ENCODE measurements around the gene ZCCHC14.

The ZCCHC14 gene

GRCh38 chr16:87447323-87447722 is 45.5 kb downstream of the ZCCHC14 start:
- Histone ChIP-seq H4K20me1 (ENCODE audit: insufficient read depth) (no peaks in the 10 kb centered on the region), H3K27me3 (ENCODE audit: insufficient read depth, low read depth) (no peaks in the 10 kb centered on the region), H3K36me3 (ENCODE audit: insufficient read depth) (0 out of 2 replicates have a peak, but pooled peaks cover 7% of the 10 kb centered on the region), H3K4me2 (no peak overlapping the region), H3K9ac (no peak overlapping the region), H3K27ac (no peak overlapping the region), H3K4me3 (IDR thresholded peaks at IDR 0.05; ENCODE audit: insufficient read depth, low read depth, low read length) (no peak overlapping the region), H2AFZ (ENCODE audit: low read depth) (no peak overlapping the region), H3K79me2 (ENCODE audit: insufficient read depth, low read depth) (no peaks in the 10 kb centered on the region), H3K4me1 (ENCODE audit: low read depth, poor library complexity, severe bottlenecking) (no peaks in the 10 kb centered on the region)
- no peak for TF ChIP-seq CTCF (conservative IDR thresholded peaks at IDR 0.05; ENCODE audit: low read depth, low read length)

DNA sequence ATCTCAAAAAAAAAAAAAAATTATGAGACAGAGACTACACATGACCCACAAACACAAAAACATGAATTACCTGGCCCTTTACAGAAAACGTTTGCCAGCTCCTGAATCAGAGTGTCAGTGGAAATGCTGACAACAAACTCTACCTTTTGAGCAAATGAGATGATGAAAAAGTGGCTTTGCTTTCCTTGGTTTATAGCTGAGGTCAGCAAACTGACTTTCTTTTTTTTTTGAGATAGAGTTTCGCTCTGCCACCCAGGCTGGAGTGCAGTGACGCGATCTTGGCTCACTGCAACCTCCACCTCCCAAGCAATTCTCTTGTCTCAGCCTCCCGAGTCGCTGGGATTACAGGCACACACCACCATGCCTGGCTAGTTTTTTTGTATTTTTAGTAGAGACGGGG is 46.3 kb downstream of the ZCCHC14 start:
- Histone ChIP-seq H3K4me3 (IDR thresholded peaks at IDR 0.05; ENCODE audit: insufficient read depth, low read depth, low read length) (no peak overlapping the region), H3K4me1 (ENCODE audit: low read depth, poor library complexity, severe bottlenecking) (no peaks in the 10 kb centered on the region), H3K79me2 (ENCODE audit: insufficient read depth, low read depth) (no peaks in the 10 kb centered on the region), H3K27ac (no peak overlapping the region), H3K36me3 (ENCODE audit: insufficient read depth) (0 out of 2 replicates have a peak, but pooled peaks cover 7% of the 10 kb centered on the region), H4K20me1 (ENCODE audit: insufficient read depth) (no peaks in the 10 kb centered on the region), H3K27me3 (ENCODE audit: insufficient read depth, low read depth) (no peaks in the 10 kb centered on the region), H2AFZ (ENCODE audit: low read depth) (no peak overlapping the region), H3K4me2 (no peak overlapping the region), H3K9ac (no peak overlapping the region)
- no peak for TF ChIP-seq CTCF (conservative IDR thresholded peaks at IDR 0.05; ENCODE audit: low read depth, low read length)

- Histone ChIP-seq H3K9ac (no peak overlapping the region), H3K27ac (no peak overlapping the region), H3K27me3 (ENCODE audit: insufficient read depth, low read depth) (no peaks in the 10 kb centered on the region), H3K4me1 (ENCODE audit: low read depth, poor library complexity, severe bottlenecking) (no peaks in the 10 kb centered on the region), H2AFZ (ENCODE audit: low read depth) (no peak overlapping the region), H3K36me3 (ENCODE audit: insufficient read depth) (0 out of 2 replicates have a peak, but pooled peaks cover 7% of the 10 kb centered on the region), H4K20me1 (ENCODE audit: insufficient read depth) (no peaks in the 10 kb centered on the region), H3K79me2 (ENCODE audit: insufficient read depth, low read depth) (no peaks in the 10 kb centered on the region), H3K4me3 (IDR thresholded peaks at IDR 0.05; ENCODE audit: insufficient read depth, low read depth, low read length) (no peak overlapping the region), H3K4me2 (no peak overlapping the region)
- no peak for TF ChIP-seq CTCF (conservative IDR thresholded peaks at IDR 0.05; ENCODE audit: low read depth, low read length)
Observed at GRCh38 chr16:87445486-87445885, 47.3 kb downstream of the ZCCHC14 start.

DNA sequence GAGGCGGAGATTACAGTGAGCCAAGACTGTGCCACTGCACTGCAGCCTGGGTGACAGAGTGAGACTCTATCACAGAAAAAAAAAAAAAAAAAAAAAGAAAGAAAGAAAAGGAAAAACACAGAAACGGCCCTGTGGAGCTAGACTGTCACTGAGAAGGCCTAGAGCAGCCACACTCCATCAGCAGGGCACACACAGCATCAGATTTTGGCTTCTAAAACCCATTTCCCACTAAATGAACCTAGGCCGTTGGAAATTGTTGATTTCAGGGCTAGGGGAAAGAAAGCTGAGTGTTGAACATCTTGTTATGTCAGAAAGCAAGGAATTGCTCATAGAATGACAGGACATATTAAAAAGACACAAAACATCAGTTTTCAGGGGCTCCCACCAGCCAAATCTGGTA is 48.9 kb downstream of the ZCCHC14 start:
- H3K36me3 ChIP-seq (ENCODE audit: insufficient read depth), result 0 out of 2 replicates have a peak, but pooled peaks cover 7% of the 10 kb centered on the region
- no peak overlapping the region for H3K4me3 ChIP-seq (IDR thresholded peaks at IDR 0.05; ENCODE audit: insufficient read depth, low read depth, low read length)
- H3K4me2 ChIP-seq, result no peak overlapping the region
- H3K9ac ChIP-seq, result no peak overlapping the region
- no peaks in the 10 kb centered on the region for H4K20me1 ChIP-seq (ENCODE audit: insufficient read depth)
- no peak overlapping the region for H2AFZ ChIP-seq (ENCODE audit: low read depth)
- no peaks in the 10 kb centered on the region for H3K79me2 ChIP-seq (ENCODE audit: insufficient read depth, low read depth)
- H3K27me3 ChIP-seq (ENCODE audit: insufficient read depth, low read depth), result no peaks in the 10 kb centered on the region
- H3K4me1 ChIP-seq (ENCODE audit: low read depth, poor library complexity, severe bottlenecking), result no peaks in the 10 kb centered on the region
- no peak overlapping the region for H3K27ac ChIP-seq
- TF ChIP-seq CTCF (conservative IDR thresholded peaks at IDR 0.05; ENCODE audit: low read depth, low read length), result no peak
